ENCODE data around the gene UCN2.
"Not testable (repeated sequence)": the region's sequence is repeated elsewhere in the genome, so short reads cannot be mapped to it uniquely, and the experiment has no call there.

Gene UCN2

DNA sequence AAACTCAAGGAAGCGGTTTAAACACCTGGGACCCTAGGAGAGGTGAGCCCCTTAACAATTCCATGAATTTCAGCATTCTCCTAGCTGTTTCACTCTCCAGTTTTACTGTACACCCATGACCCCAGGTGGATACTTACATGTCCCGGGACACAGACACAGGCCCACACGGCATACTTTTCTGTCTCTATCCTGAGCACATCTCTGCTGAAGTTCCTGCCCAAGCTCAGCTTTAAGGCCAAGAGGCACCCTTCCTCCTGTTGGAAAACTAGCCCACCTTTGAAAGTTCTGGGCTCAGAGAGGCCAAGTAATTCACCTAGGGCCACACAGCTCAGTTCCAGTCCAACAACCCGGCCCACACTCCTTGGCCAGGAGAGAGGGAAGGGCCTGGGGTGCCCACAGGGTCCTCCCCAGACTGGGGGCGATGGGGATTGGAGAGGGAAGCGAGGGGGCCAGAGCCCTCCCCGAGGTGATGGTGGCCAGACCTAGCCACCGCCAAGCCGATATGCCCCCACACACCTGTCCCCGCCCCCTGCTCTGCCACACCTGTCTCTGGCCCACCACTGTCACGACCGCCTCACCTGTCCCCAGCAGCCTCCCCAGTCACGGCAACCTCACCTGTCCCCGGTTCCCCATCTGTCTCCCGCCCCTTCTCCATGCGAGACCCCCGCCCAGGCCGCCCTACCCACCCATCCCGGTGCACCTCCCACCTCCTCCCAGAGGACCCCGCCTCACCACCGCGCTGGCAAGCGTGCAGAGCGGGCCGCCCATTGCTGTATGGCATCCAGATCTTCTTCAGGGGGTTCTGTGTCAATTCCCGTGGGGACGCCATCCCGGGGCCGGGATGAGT lies 7.4 kb downstream of the UCN2 start:
- peaks cover 7% of the 10 kb centered on the region for H3K4me1 ChIP-seq (ENCODE audit: control insufficient read depth, insufficient read depth, low read length)
- H3K27me3 ChIP-seq (ENCODE audit: control insufficient read depth, insufficient read depth, low read length) = no peaks in the 10 kb centered on the region
- H3K9me3 ChIP-seq (ENCODE audit: control insufficient read depth, insufficient read depth, low read length) = no peaks in the 10 kb centered on the region
- peak overlapping the region; percentile 37 for H3K9ac ChIP-seq (ENCODE audit: low read depth, low read length)
- peaks cover 6% of the 10 kb centered on the region for H3K36me3 ChIP-seq (ENCODE audit: control insufficient read depth, insufficient read depth, low read length)
- H3K4me3 ChIP-seq (ENCODE audit: low read depth, low read length) = peak overlapping the region; percentile 90

DNA sequence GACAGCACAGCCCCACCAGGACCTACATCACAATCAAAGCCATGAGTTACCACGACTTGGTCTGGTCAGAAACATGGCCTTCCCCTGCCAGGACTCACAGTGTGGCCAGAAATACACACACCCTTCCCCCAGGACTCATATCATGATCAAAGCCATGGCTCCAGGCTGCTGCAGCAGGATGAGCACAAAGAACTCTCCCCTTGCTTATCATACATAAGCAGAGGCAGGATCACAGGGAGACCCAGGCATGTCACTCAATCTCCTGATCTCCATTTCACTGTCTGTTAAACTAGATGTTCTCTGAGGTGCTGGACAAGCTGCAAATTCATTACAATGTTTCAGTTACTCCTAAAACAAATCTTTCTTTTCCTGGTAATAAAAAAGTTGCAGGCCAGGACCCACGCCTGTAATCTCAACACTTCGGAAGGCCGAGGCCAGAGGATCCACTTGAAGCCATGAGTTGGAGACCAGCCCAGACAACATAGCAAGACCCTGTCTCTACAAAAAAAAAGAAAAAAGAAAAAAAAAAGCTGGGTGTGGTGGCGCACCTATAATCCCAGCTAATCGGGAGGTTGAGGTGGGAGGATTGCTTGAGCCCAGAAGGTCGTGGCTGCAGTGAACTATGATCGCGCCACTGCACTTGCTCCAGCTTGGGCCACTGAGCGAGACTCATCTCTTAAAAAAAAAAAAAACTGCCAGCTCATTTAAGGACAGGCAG lies 8.2 kb downstream of the UCN2 start:
- Histone ChIP-seq H3K36me3 (ENCODE audit: control insufficient read depth, insufficient read depth, low read length) (peaks cover 6% of the 10 kb centered on the region), H3K9me3 (ENCODE audit: control insufficient read depth, insufficient read depth, low read length) (no peaks in the 10 kb centered on the region), H3K27me3 (ENCODE audit: control insufficient read depth, insufficient read depth, low read length) (no peaks in the 10 kb centered on the region), H3K9ac (ENCODE audit: low read depth, low read length) (peak overlapping the region; percentile 37), H3K4me1 (ENCODE audit: control insufficient read depth, insufficient read depth, low read length) (peaks cover 5% of the 10 kb centered on the region), H3K4me3 (ENCODE audit: low read depth, low read length) (peak overlapping the region; percentile 90)

DNA sequence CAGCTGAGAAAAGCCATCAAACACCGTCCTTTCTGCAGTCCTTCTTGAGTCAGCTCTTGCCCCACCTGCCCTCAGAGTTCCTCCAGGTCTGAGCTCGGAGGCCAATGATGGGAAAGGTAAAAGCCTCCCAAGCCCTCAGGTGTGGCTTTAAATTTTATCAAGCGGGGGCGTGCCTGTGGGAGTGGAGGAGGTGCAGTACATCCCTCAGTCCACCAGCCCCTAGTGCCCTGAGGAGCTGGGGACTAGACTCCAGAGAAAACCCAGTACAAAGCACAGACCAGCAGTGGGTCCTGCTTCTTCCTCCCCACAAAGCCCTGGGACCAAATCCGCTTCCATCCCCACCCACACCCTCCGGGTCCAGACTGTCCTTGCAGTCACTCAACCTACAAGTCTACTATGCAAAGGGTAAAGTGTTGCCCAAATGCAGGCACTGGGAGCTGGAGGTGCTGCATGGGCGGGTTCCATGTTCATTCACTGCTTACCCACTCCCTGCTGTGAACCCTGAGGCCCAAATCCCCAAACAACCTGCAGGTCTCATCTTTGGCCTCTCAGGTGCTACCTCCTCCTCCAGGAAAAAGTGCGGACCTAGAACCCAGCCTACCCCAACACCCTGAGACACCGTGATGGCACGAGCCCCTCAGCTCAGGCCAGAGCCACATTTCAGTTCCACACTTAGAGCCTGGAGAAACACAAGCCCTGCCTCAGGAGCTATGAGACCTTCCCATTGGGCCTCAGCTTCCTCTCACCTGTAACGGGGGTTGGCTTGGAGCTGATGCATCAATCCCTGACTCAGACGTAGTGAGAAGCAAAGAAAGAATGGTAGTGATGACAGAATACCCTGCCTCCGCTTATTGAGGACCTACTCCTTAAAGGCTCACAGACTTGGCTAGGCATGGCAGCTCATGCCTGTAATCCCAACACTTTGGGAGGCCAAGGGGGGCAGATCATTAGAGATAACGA lies 9.4 kb downstream of the UCN2 start:
- Histone ChIP-seq H3K9me3 (ENCODE audit: control insufficient read depth, insufficient read depth, low read length) (no peaks in the 10 kb centered on the region), H3K9ac (ENCODE audit: low read depth, low read length) (no peak overlapping the region), H3K36me3 (ENCODE audit: control insufficient read depth, insufficient read depth, low read length) (peaks cover 9% of the 10 kb centered on the region), H3K4me3 (ENCODE audit: low read depth, low read length) (no peak overlapping the region), H3K4me1 (ENCODE audit: control insufficient read depth, insufficient read depth, low read length) (peaks cover 2% of the 10 kb centered on the region), H3K27me3 (ENCODE audit: control insufficient read depth, insufficient read depth, low read length) (no peaks in the 10 kb centered on the region)

DNA sequence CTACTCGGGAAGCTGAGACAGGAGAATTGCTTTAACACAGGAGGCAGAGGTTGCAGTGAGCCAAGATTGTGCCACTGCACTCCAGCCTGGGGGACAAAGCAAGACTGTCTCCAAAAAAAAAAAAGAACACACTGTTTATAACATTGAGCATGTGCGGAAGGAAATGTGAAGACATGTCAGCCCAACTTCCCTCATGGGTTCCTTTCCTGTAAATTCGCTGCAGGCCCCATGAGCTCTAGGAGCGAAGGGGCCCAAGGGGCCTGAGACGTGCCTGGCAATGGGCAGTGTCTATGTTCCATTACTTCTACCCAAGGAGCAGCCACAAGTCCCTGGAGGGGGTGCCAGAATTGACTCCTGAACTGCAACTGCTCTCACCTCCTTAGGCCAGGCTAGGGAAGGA lies 10.2 kb downstream of the UCN2 start:
- Histone ChIP-seq H3K27me3 (ENCODE audit: control insufficient read depth, insufficient read depth, low read length) (no peaks in the 10 kb centered on the region), H3K4me3 (ENCODE audit: low read depth, low read length) (no peak overlapping the region), H3K4me1 (ENCODE audit: control insufficient read depth, insufficient read depth, low read length) (peaks cover 2% of the 10 kb centered on the region), H3K9me3 (ENCODE audit: control insufficient read depth, insufficient read depth, low read length) (no peaks in the 10 kb centered on the region), H3K9ac (ENCODE audit: low read depth, low read length) (no peak overlapping the region), H3K36me3 (ENCODE audit: control insufficient read depth, insufficient read depth, low read length) (peaks cover 12% of the 10 kb centered on the region)

DNA sequence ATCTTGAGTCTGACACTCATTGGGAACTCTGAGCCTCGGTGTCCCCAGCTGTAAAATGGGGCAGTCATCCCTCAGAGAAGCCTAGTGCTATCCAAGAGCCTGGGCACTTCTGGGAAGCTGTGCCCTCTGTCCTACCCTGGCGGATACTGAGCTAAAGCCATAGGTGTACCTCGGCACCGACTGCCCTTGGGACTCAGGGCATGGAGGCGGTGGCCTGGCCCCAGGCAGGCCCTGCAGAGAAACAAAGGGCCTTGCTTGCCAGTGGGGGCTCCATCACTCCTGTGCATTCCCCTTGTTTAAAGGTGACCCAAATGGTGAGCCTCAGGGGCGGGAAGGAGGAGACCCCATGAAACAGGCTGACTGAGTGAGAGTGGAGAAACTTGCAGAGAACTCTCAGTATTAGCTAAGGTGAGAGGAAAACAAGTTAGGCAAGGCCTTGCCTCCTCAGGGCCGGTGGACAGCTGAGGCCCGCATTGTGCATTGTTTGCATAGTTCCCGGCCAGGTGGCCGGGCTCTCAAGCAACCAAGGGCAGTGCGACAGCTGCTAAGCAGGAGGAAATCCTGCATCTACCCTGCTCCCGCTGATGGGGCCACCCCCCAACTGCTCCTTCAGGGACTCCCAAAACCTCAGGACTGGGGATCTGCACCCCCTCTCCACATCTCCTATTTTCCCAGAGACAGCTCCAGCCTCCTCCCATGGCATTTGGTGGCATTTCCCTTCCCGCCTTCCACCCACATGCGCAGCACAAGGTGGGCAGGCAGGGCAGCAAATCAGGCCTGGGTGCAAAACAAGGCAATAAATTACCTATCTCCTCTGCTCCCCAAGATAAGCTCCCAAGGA lies 11.2 kb downstream of the UCN2 start:
- no peak overlapping the region for H3K9ac ChIP-seq (ENCODE audit: low read depth, low read length)

DNA sequence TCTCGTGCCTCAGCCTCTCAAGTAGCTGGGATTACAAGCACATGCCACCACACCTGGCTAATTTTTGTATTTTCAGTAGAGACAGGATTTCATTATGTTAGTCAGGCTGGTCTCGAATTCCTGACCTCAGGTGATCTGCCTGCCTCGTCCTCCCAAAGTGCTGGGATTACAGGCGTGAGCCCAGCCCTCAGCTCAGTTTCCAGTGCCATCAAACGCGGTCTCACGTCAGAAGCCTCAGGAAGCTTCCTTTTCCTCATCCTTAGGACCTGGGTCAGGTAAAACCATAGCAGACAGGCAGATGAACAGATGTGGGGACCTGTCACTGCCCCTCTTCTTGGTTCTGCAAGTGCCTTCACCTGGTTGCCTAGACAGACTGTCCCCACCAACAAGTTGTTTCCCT lies 11.9 kb downstream of the UCN2 start:
- H3K4me3 ChIP-seq (ENCODE audit: low read depth, low read length); H3K27me3 ChIP-seq (ENCODE audit: control insufficient read depth, insufficient read depth, low read length); H3K9me3 ChIP-seq (ENCODE audit: control insufficient read depth, insufficient read depth, low read length); H3K9ac ChIP-seq (ENCODE audit: low read depth, low read length); H3K4me1 ChIP-seq (ENCODE audit: control insufficient read depth, insufficient read depth, low read length): not testable (repeated sequence)
- peaks cover 16% of the 10 kb centered on the region for H3K36me3 ChIP-seq (ENCODE audit: control insufficient read depth, insufficient read depth, low read length)

More for the DNA sequence above, 11.2 kb downstream of the UCN2 start:
- Histone ChIP-seq H3K9me3 (ENCODE audit: control insufficient read depth, insufficient read depth, low read length) (no peaks in the 10 kb centered on the region), H3K4me3 (ENCODE audit: low read depth, low read length) (no peak overlapping the region), H3K27me3 (ENCODE audit: control insufficient read depth, insufficient read depth, low read length) (no peaks in the 10 kb centered on the region), H3K36me3 (ENCODE audit: control insufficient read depth, insufficient read depth, low read length) (peaks cover 12% of the 10 kb centered on the region), H3K4me1 (ENCODE audit: control insufficient read depth, insufficient read depth, low read length) (peaks cover 2% of the 10 kb centered on the region)

DNA sequence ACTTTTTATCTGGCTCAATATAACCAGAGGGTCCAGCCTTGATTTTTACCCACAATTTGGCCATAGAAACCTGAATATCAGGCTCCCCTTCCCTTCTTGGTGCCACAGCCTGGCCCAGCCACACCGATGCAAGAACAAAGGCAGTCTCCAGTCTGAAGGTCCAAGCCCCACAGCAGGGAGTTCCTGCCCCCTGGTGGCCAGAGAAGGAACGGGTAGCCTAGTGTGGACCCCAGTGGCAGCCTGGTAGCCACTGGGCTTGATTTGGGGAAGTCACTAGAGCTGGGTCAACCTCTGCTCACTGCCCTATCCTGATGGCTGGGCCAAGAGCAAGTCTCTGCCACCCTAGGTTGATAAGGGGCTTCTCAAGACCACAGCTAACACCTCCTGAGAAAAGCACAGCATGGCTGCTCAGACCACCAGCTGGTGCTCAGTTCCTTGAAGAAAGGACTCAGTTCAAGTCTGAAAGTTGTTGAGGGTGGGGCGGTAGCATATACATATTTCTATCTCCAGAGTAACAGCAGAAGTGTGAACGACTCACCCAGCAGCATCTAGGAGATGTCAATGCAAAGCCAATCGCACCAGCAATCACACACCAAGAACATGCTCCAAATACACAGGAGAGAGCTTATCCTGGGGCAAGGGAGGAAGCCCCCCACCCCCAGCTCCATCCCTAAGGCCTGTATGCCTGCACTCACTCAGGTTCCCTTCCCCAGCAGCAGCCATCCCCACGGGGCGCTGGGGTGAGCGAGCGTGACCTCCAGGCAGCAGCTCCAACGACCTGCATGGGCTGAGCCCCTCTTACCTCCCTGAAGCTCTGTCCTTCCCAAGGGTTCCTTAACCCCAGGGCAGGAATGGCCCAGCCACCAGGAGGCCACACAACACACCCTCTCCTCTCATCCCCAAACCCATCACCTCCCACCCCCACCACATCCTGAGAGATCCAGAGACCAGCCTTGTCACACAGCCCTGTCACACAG lies 14.6 kb downstream of the UCN2 start:
- H3K4me3 ChIP-seq (ENCODE audit: low read depth, low read length) = no peak overlapping the region
- H3K9ac ChIP-seq (ENCODE audit: low read depth, low read length) = no peak overlapping the region
- H3K27me3 ChIP-seq (ENCODE audit: control insufficient read depth, insufficient read depth, low read length) = no peaks in the 10 kb centered on the region
- H3K36me3 ChIP-seq (ENCODE audit: control insufficient read depth, insufficient read depth, low read length) = peaks cover 22% of the 10 kb centered on the region
- H3K9me3 ChIP-seq (ENCODE audit: control insufficient read depth, insufficient read depth, low read length) = no peaks in the 10 kb centered on the region
- no peaks in the 10 kb centered on the region for H3K4me1 ChIP-seq (ENCODE audit: control insufficient read depth, insufficient read depth, low read length)

DNA sequence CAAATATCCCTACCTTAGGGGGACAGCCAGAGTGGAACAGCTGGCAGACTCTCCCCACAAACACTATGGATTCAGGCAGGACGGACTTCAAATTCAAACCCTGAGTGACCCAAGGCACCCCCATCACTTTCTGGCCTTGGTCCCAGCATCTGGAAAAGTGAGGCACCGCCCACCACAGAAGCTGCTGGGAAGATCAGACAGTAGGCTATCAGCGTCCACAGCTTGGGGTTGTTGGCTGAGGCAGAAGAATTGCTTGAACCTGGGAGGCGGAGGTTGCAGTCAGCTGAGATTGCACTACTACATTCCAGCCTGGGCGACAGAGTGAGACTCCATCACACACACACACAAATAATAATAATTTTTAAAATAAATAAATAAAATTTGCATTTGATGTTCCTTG lies 15.5 kb downstream of the UCN2 start:
- Histone ChIP-seq H3K9me3 (ENCODE audit: control insufficient read depth, insufficient read depth, low read length) (no peaks in the 10 kb centered on the region), H3K36me3 (ENCODE audit: control insufficient read depth, insufficient read depth, low read length) (peaks cover 22% of the 10 kb centered on the region), H3K9ac (ENCODE audit: low read depth, low read length) (no peak overlapping the region), H3K4me3 (ENCODE audit: low read depth, low read length) (no peak overlapping the region), H3K27me3 (ENCODE audit: control insufficient read depth, insufficient read depth, low read length) (no peaks in the 10 kb centered on the region), H3K4me1 (ENCODE audit: control insufficient read depth, insufficient read depth, low read length) (no peaks in the 10 kb centered on the region)

DNA sequence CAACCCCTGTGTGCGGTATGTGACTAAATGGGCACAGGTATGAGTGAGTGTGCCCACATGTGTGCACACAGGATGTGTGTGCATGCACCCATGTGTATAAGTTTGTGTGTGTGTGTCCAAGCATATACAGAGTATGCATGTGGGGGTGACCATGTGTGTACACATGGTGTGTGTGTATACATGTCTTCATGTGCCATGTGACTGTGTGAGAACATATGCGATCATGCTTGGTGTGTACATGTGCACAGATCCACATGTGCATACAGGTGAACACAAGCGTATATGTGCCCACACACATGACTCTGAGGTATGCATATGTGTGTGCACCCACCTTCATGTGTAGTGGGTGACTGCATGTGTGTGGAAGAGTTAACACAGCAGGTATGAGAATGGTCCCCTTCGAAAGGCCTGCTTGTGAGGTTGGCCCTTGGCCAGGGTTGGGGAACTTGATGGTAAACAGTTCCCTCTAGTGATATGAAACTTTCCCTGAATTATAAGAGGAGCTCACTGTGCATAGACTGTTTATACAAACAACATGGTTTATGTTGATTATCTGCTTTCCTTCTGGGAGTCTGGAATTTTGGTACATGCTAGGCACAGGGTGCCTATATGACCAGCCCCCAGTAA lies 17.3 kb downstream of the UCN2 start:
- no peaks in the 10 kb centered on the region for H3K9me3 ChIP-seq (ENCODE audit: control insufficient read depth, insufficient read depth, low read length)
- H3K27me3 ChIP-seq (ENCODE audit: control insufficient read depth, insufficient read depth, low read length) = no peaks in the 10 kb centered on the region
- H3K4me3 ChIP-seq (ENCODE audit: low read depth, low read length) = no peak overlapping the region
- no peaks in the 10 kb centered on the region for H3K4me1 ChIP-seq (ENCODE audit: control insufficient read depth, insufficient read depth, low read length)
- H3K36me3 ChIP-seq (ENCODE audit: control insufficient read depth, insufficient read depth, low read length) = peaks cover 16% of the 10 kb centered on the region
- H3K9ac ChIP-seq (ENCODE audit: low read depth, low read length) = no peak overlapping the region

DNA sequence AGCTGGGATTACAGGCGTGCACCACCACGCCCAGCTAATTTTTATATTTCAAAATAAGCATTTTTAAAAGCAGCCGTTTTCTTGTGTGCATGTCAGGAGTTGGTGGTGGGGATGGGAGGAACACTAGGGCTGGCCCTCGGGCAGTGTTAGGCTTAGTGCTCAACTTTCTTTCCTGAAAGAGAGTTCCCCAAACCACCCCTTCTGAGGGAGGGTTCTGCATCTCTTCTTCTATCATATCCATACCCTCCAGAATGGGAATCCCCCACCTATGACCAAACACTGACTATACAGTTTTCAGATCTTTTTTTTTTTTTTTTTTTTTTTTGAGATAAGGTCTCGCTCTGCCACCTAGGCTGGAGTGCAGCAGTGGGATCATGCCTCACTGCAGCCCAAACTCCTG lies 19.4 kb downstream of the UCN2 start:
- Histone ChIP-seq H3K9ac (ENCODE audit: low read depth, low read length) (no peak overlapping the region), H3K27me3 (ENCODE audit: control insufficient read depth, insufficient read depth, low read length) (no peaks in the 10 kb centered on the region), H3K4me1 (ENCODE audit: control insufficient read depth, insufficient read depth, low read length) (no peaks in the 10 kb centered on the region)

More for the DNA sequence above, 19.4 kb downstream of the UCN2 start:
- no peaks in the 10 kb centered on the region for H3K9me3 ChIP-seq (ENCODE audit: control insufficient read depth, insufficient read depth, low read length)
- no peak overlapping the region for H3K4me3 ChIP-seq (ENCODE audit: low read depth, low read length)
- peaks cover 17% of the 10 kb centered on the region for H3K36me3 ChIP-seq (ENCODE audit: control insufficient read depth, insufficient read depth, low read length)
